ENCODE data around the gene AGPS. TPM values are rescaled to one million over a fixed set of nuclear protein-coding genes. Genes with fewer than 3 reads are reported as not detected.
A peak's percentile ranks its signal among the peaks of the same experiment; 100 is the strongest.

The AGPS gene
- total and polyA plus RNA-seq, 11 donors = 4.2 to 36.6 (median 25.6) TPM

GRCh38 chr2:177584030-177584692 is 191.6 kb downstream of the AGPS start:
- Histone ChIP-seq H3K36me3 (no peaks in the 10 kb centered on the region), H3K9me3 (no peaks in the 10 kb centered on the region), H3K27ac (no peak overlapping the region), H3K27me3 (no peaks in the 10 kb centered on the region), H3K4me1 (peaks cover 0 to 12% (median 0%) of the 10 kb centered on the region in 12 donors), H3K4me3 (no peak overlapping the region)
- intact Hi-C loops (cut with DNase I) = no loop called here
- ATAC-seq (no peak), DNase-seq (no peak)
- WGBS, 4 donors = 85 to 95% (median 92%) methylated on average over 6 of the region's 6 CpGs
- TF ChIP-seq, protein P1, sequence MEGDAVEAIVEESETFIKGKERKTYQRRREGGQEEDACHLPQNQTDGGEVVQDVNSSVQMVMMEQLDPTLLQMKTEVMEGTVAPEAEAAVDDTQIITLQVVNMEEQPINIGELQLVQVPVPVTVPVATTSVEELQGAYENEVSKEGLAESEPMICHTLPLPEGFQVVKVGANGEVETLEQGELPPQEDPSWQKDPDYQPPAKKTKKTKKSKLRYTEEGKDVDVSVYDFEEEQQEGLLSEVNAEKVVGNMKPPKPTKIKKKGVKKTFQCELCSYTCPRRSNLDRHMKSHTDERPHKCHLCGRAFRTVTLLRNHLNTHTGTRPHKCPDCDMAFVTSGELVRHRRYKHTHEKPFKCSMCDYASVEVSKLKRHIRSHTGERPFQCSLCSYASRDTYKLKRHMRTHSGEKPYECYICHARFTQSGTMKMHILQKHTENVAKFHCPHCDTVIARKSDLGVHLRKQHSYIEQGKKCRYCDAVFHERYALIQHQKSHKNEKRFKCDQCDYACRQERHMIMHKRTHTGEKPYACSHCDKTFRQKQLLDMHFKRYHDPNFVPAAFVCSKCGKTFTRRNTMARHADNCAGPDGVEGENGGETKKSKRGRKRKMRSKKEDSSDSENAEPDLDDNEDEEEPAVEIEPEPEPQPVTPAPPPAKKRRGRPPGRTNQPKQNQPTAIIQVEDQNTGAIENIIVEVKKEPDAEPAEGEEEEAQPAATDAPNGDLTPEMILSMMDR (IDR thresholded peaks at IDR 0.05) = no peak
- no peak for TF ChIP-seq POLR2A (IDR thresholded peaks at IDR 0.05)

GRCh38 chr2:177585234-177585863 is 192.8 kb downstream of the AGPS start:
- peak in 4 of 5 donors; percentile 33 to 68 (median 40) for DNase-seq
- Histone ChIP-seq H3K36me3 (no peaks in the 10 kb centered on the region), H3K4me1 (peaks cover 0 to 12% (median 0%) of the 10 kb centered on the region in 12 donors), H3K27me3 (no peaks in the 10 kb centered on the region), H3K4me3 (no peak overlapping the region), H3K27ac (no peak overlapping the region), H3K9me3 (no peaks in the 10 kb centered on the region)
- intact Hi-C loops (cut with DNase I) = no loop called here
- TF ChIP-seq, protein P1 (IDR thresholded peaks at IDR 0.05) = no peak
- ATAC-seq = peak; percentile 89 to 91 (median 90)
- 59 to 65% (median 64%) methylated on average over 3 to 5 of the region's 5 CpGs for WGBS, 4 donors

DNA sequence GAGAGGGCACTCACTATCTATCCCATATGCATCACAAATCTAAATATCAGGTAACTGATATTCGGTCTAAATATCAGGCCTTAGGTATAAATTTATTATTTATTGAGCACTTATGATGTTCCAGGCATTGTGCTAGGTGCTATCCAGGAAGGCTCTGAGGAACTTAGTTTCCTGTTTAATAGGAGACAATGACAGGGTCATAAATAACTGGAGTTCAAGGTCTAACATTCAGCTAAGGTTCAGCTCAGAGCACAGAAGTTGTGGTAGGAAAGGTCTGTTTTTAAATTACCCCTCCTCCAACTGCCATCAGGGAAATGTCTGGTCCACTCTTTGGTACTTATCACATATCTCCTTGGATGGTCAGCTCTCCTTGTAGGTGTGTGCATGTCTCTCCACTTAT is 193.6 kb downstream of the AGPS start:
- no peak for DNase-seq
- ATAC-seq = no peak
- TF ChIP-seq, protein P1 (IDR thresholded peaks at IDR 0.05) = no peak
- no peak for TF ChIP-seq POLR2A (IDR thresholded peaks at IDR 0.05)
- Histone ChIP-seq H3K27ac (no peak overlapping the region), H3K36me3 (no peaks in the 10 kb centered on the region), H3K9me3 (no peaks in the 10 kb centered on the region), H3K4me3 (no peak overlapping the region), H3K4me1 (peaks cover 0 to 12% (median 0%) of the 10 kb centered on the region in 12 donors), H3K27me3 (no peaks in the 10 kb centered on the region)
- intact Hi-C loops (cut with DNase I) = no loop called here
- 53 to 72% (median 61%) methylated on average over 1 of the region's 1 CpG for WGBS, 4 donors

GRCh38 chr2:177587371-177587770 is 194.8 kb downstream of the AGPS start:
- 79 to 90% (median 83%) methylated on average over 1 of the region's 1 CpG for WGBS, 4 donors
- intact Hi-C loops (cut with DNase I) = no loop called here

More at GRCh38 chr2:177587371-177587770, 194.8 kb downstream of the AGPS start:
- H3K27ac ChIP-seq = no peak overlapping the region
- TF ChIP-seq, protein P1 (IDR thresholded peaks at IDR 0.05) = no peak
- no peak for TF ChIP-seq POLR2A (IDR thresholded peaks at IDR 0.05)
- H3K36me3 ChIP-seq = no peaks in the 10 kb centered on the region
- peaks cover 0 to 12% (median 0%) of the 10 kb centered on the region in 12 donors for H3K4me1 ChIP-seq
- DNase-seq (no peak), ATAC-seq (no peak)
- H3K4me3 ChIP-seq = no peak overlapping the region
- no peaks in the 10 kb centered on the region for H3K27me3 ChIP-seq
- H3K9me3 ChIP-seq = no peaks in the 10 kb centered on the region

Data from heart left ventricle (tissue), 16 donors.